ENCODE results near the gene BIRC7. TPM values are rescaled to one million over a fixed set of nuclear protein-coding genes. Genes with fewer than 3 reads are reported as not detected.

BIRC7 gene
- total RNA-seq, 1 donor from 2014 or later = 1.2 TPM

- TF ChIP-seq, protein P1, sequence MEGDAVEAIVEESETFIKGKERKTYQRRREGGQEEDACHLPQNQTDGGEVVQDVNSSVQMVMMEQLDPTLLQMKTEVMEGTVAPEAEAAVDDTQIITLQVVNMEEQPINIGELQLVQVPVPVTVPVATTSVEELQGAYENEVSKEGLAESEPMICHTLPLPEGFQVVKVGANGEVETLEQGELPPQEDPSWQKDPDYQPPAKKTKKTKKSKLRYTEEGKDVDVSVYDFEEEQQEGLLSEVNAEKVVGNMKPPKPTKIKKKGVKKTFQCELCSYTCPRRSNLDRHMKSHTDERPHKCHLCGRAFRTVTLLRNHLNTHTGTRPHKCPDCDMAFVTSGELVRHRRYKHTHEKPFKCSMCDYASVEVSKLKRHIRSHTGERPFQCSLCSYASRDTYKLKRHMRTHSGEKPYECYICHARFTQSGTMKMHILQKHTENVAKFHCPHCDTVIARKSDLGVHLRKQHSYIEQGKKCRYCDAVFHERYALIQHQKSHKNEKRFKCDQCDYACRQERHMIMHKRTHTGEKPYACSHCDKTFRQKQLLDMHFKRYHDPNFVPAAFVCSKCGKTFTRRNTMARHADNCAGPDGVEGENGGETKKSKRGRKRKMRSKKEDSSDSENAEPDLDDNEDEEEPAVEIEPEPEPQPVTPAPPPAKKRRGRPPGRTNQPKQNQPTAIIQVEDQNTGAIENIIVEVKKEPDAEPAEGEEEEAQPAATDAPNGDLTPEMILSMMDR (conservative IDR thresholded peaks at IDR 0.05) = no peak
- DNase-seq (ENCODE audit: extremely low spot score, unreplicated experiment) = no peak
- H3K4me1 Mint-ChIP-seq (ENCODE audit: unreplicated experiment) = peaks cover 39% of the 10 kb centered on the region
- H3K27me3 Mint-ChIP-seq = peaks cover 17% of the 10 kb centered on the region
- H3K9me3 Mint-ChIP-seq = no peaks in the 10 kb centered on the region
- no peaks in the 10 kb centered on the region for H3K36me3 Mint-ChIP-seq
- H3K4me3 Mint-ChIP-seq = no peak overlapping the region
- H3K27ac Mint-ChIP-seq = no peak overlapping the region
Measured at GRCh38 chr20:63227260-63227659, 8.4 kb upstream of the BIRC7 start.

- H3K9me3 Mint-ChIP-seq = no peaks in the 10 kb centered on the region
- no peaks in the 10 kb centered on the region for H3K36me3 Mint-ChIP-seq
- H3K4me3 Mint-ChIP-seq = no peak overlapping the region
- peaks cover 16% of the 10 kb centered on the region for H3K27me3 Mint-ChIP-seq
- peaks cover 35% of the 10 kb centered on the region for H3K4me1 Mint-ChIP-seq (ENCODE audit: unreplicated experiment)
- no peak for DNase-seq (ENCODE audit: extremely low spot score, unreplicated experiment)
- H3K27ac Mint-ChIP-seq = no peak overlapping the region
- TF ChIP-seq, protein P1 (conservative IDR thresholded peaks at IDR 0.05) = no peak
Measured at GRCh38 chr20:63228806-63229205, 6.9 kb upstream of the BIRC7 start.

DNA sequence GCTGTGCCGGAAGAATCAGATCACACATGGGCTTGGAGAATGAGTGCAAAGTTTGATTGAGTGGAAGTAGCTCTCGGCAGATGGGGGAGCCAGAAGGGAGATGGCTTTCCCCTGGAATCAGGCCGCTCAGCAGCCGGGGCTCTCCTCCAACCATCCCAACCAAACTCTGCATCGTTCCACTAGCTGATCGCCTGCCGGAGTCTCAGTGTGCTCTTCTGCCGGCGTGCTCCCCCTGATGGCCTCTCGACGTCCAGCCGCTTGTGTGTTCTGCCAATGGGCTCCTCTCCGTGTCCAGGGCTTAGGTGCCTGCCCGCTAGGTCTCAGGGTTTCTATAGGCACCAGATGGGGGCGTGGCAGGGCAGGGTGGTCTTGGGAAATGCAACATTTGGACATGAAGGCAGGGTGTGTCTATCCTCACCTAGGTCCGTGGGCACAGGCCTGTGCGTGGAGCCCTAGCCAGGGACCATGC lies 4.9 kb upstream of the BIRC7 start:
- Mint-ChIP-seq H3K36me3 (no peaks in the 10 kb centered on the region), H3K4me3 (no peak overlapping the region)

GRCh38 chr20:63232235-63233060 lies 3.3 kb upstream of the BIRC7 start:
- DNase-seq (ENCODE audit: extremely low spot score, unreplicated experiment) = no peak
- no peaks in the 10 kb centered on the region for H3K36me3 Mint-ChIP-seq
- H3K27ac Mint-ChIP-seq = no peak overlapping the region
- no peaks in the 10 kb centered on the region for H3K9me3 Mint-ChIP-seq
- H3K4me1 Mint-ChIP-seq (ENCODE audit: unreplicated experiment) = peaks cover 25% of the 10 kb centered on the region
- H3K27me3 Mint-ChIP-seq = peaks cover 16% of the 10 kb centered on the region
- no peak overlapping the region for H3K4me3 Mint-ChIP-seq
- TF ChIP-seq, protein P1 (conservative IDR thresholded peaks at IDR 0.05) = no peak

More for the DNA sequence above, 4.9 kb upstream of the BIRC7 start:
- DNase-seq (ENCODE audit: extremely low spot score, unreplicated experiment) = no peak
- H3K27ac Mint-ChIP-seq = no peak overlapping the region
- H3K27me3 Mint-ChIP-seq = peaks cover 16% of the 10 kb centered on the region
- H3K4me1 Mint-ChIP-seq (ENCODE audit: unreplicated experiment) = peaks cover 25% of the 10 kb centered on the region
- H3K9me3 Mint-ChIP-seq = no peaks in the 10 kb centered on the region
- TF ChIP-seq, protein P1 (conservative IDR thresholded peaks at IDR 0.05) = peak; percentile 73

DNA sequence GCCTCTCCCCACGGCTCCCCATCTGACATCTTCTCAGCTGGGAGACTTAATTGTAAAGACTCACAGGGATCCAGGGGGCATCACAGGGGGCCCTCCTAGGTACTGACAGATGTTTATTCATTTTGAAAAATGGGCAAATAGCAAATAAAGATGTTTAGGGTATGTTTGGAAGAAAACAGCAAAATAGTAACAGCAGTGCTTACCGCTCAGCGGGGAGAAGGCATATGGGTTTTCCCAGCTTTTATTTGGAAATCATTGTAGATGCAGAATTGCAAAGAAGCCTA lies 2.7 kb upstream of the BIRC7 start:
- Mint-ChIP-seq H3K4me1 (ENCODE audit: unreplicated experiment) (peaks cover 25% of the 10 kb centered on the region), H3K27ac (no peak overlapping the region)

More for the DNA sequence above, 2.7 kb upstream of the BIRC7 start:
- Mint-ChIP-seq H3K4me3 (no peak overlapping the region), H3K36me3 (no peaks in the 10 kb centered on the region), H3K9me3 (no peaks in the 10 kb centered on the region), H3K27me3 (peaks cover 16% of the 10 kb centered on the region)
- DNase-seq (ENCODE audit: extremely low spot score, unreplicated experiment) = no peak
- TF ChIP-seq, protein P1 (conservative IDR thresholded peaks at IDR 0.05) = no peak
